WTC11 (cell line): ENCODE data around the gene NUP210. TPM values are rescaled to one million over a fixed set of nuclear protein-coding genes. Genes with fewer than 3 reads are reported as not detected.

Source experiments
- ATAC-seq: fragments of 200-7000 bp; cut with Tn5 transposase; 2 replicates; pipeline ENCODE4 v1.10.0; 2021; ENCODE audit warnings: mild to moderate bottlenecking, moderate library complexity
- CTCF ChIA-PET: fragments of 300-600 bp; sonication (Branson Sonifier 250); formaldehyde crosslinking; loops from one replicate; lab custom pipeline; 2021; ENCODE audit warnings: antibody characterized with exemption; lab: Charles Lee
- POLR2A ChIA-PET: fragments of 350-600 bp; sonication (Branson Sonifier 250); formaldehyde crosslinking; loops from one replicate; lab custom pipeline; 2021; ENCODE audit warnings: antibody characterized with exemption; lab: Charles Lee
- DNase-seq: peaks from one replicate; pipeline ENCODE4 v3.0.0; 2021; ENCODE audit warnings: low spot score
- H3K27ac Mint-ChIP-seq: 2 replicates; pipeline ENCODE4 v1.8.0; 2021; ENCODE audit warnings: mixed read lengths
- H3K27me3 Mint-ChIP-seq: 2 replicates; pipeline ENCODE4 v1.8.0; 2021; ENCODE audit warnings: low read depth, mild to moderate bottlenecking, moderate library complexity, mixed read lengths
- H3K36me3 Mint-ChIP-seq: 2 replicates; pipeline ENCODE4 v1.8.0; 2021; ENCODE audit warnings: mixed read lengths
- H3K4me1 Mint-ChIP-seq: 2 replicates; pipeline ENCODE4 v1.8.0; 2022; ENCODE audit warnings: mixed read lengths
- H3K4me3 Mint-ChIP-seq: 2 replicates; pipeline ENCODE4 v1.8.0; 2021; ENCODE audit warnings: mild to moderate bottlenecking, moderate library complexity, mixed read lengths
- H3K9me3 Mint-ChIP-seq: 2 replicates; pipeline ENCODE4 v1.8.0; 2021; ENCODE audit warnings: mixed read lengths
- ARID4B ChIP-seq: sonication (generic); formaldehyde crosslinking; IDR thresholded peaks from 2 replicates; pipeline ENCODE4 v1.8.0; 2023; ENCODE audit warnings: missing genetic modification reagents, mild to moderate bottlenecking, borderline replicate concordance
- ATF3 ChIP-seq: sonication (generic); formaldehyde crosslinking; conservative IDR thresholded peaks from 2 replicates; pipeline ENCODE4 v1.8.1; 2022; ENCODE audit warnings: mild to moderate bottlenecking, missing genetic modification reagents
- CTCF ChIP-seq: fragments of 200-600 bp; IDR thresholded peaks from 2 replicates; pipeline ENCODE4 v1.8.0; 2022; ENCODE audit warnings: antibody characterized with exemption
- E2F4 ChIP-seq: sonication (generic); formaldehyde crosslinking; IDR thresholded peaks from 2 replicates; pipeline ENCODE4 v1.8.1; 2022; ENCODE audit warnings: low read depth, mild to moderate bottlenecking, moderate library complexity, missing genetic modification reagents, borderline replicate concordance
- ETV6 ChIP-seq: sonication (generic); formaldehyde crosslinking; IDR thresholded peaks from 2 replicates; pipeline ENCODE4 v1.8.1; 2022; ENCODE audit warnings: mild to moderate bottlenecking, missing genetic modification reagents
- FOXJ3 ChIP-seq: sonication (generic); formaldehyde crosslinking; IDR thresholded peaks from 2 replicates; pipeline ENCODE4 v1.9.0; 2021; ENCODE audit warnings: missing genetic modification reagents, mild to moderate bottlenecking, borderline replicate concordance
- FOXP4 ChIP-seq: sonication (generic); formaldehyde crosslinking; IDR thresholded peaks from 2 replicates; pipeline ENCODE4 v1.8.0; 2022; ENCODE audit warnings: mild to moderate bottlenecking, missing genetic modification reagents
- IRF2 ChIP-seq: sonication (generic); formaldehyde crosslinking; IDR thresholded peaks from 2 replicates; pipeline ENCODE4 v1.8.0; 2022; ENCODE audit warnings: low read depth, missing genetic modification reagents, borderline replicate concordance
- JAZF1 ChIP-seq: fragments of 250-450 bp; sonication (Bioruptor Pico); IDR thresholded peaks from 2 replicates; pipeline ENCODE4 v1.9.0; 2021; ENCODE audit warnings: moderate library complexity, mild to moderate bottlenecking, inconsistent platforms
- MYBL2 ChIP-seq: sonication (generic); formaldehyde crosslinking; IDR thresholded peaks from 2 replicates; pipeline ENCODE4 v1.8.1; 2023; ENCODE audit warnings: mild to moderate bottlenecking, moderate library complexity, missing genetic modification reagents
- NFE2L1 ChIP-seq: sonication (generic); formaldehyde crosslinking; IDR thresholded peaks from 2 replicates; pipeline ENCODE4 v1.8.1; 2023; ENCODE audit warnings: missing genetic modification reagents
- NR3C1 ChIP-seq: sonication (generic); formaldehyde crosslinking; conservative IDR thresholded peaks from 2 replicates; pipeline ENCODE4 v1.8.1; 2023; ENCODE audit warnings: low read depth, mild to moderate bottlenecking, missing genetic modification reagents
- ZNF396 ChIP-seq: fragments of 250-450 bp; sonication (Bioruptor Pico); IDR thresholded peaks from 2 replicates; pipeline ENCODE4 v1.8.0; 2021; ENCODE audit warnings: mild to moderate bottlenecking, moderate library complexity, borderline replicate concordance
- ZNF423 ChIP-seq: fragments of 250-450 bp; sonication (Bioruptor Pico); IDR thresholded peaks from 2 replicates; pipeline ENCODE4 v2.1.2; 2022; ENCODE audit warnings: mild to moderate bottlenecking, moderate library complexity
- total RNA-seq: library from RNA; stranded (reverse); gene quantifications from 3 replicates; pipeline ENCODE4 v1.2.3, GENCODE V29; 2021
- TF ChIP-seq, protein P1 (sequence below): fragments of 250-450 bp; sonication (Bioruptor Pico); IDR thresholded peaks from 2 replicates; pipeline ENCODE4 v1.9.0; 2021; ENCODE audit warnings: mild to moderate bottlenecking, borderline replicate concordance
- TF ChIP-seq, protein P2 (sequence below): sonication (generic); formaldehyde crosslinking; conservative IDR thresholded peaks from 2 replicates; pipeline ENCODE4 v1.8.1; 2023; ENCODE audit warnings: mild to moderate bottlenecking, low read depth, missing genetic modification reagents, moderate library complexity
- TF ChIP-seq, protein P3 (sequence below): fragments of 250-450 bp; sonication (Bioruptor Pico); conservative IDR thresholded peaks from 2 replicates; pipeline ENCODE4 v1.9.0; 2021; ENCODE audit warnings: mild to moderate bottlenecking

The NUP210 gene
- total RNA-seq, 1 experiment from 2014 or later, result 59.2 TPM

GRCh38 chr3:13462822-13463221 lies 42.7 kb upstream of the NUP210 start:
- ChIA-PET CTCF (interaction anchor here (0.6 to 4.2 kb wide), 13 partner anchors 11 to 371 kb away, joined by 3 to 24 read pairs (median 6); partner anchors contain the start of genes HDAC11 and NUP210), POLR2A (interaction anchor here (1.6 kb wide), 1 partner anchor 17 kb away, joined by 5 read pairs; the partner anchor contains the start of gene HDAC11)
- Mint-ChIP-seq H3K9me3 (no peaks in the 10 kb centered on the region), H3K36me3 (no peaks in the 10 kb centered on the region), H3K27me3 (peaks cover 36% of the 10 kb centered on the region), H3K4me3 (no peak overlapping the region), H3K27ac (no peak overlapping the region), H3K4me1 (peaks cover 14% of the 10 kb centered on the region)
- ATAC-seq, result no peak
- DNase-seq, result no peak
- TF ChIP-seq ZNF423 (CRISPR knock-in tag) (no peak), NR3C1 (CRISPR knock-in tag) (no peak), FOXP4 (no peak), NFE2L1 (CRISPR knock-in tag) (no peak), MYBL2 (no peak), FOXJ3 (CRISPR knock-in tag) (no peak), E2F4 (CRISPR knock-in tag) (no peak), CTCF (no peak), IRF2 (CRISPR knock-in tag) (no peak), ARID4B (CRISPR knock-in tag) (no peak), ZNF396 (no peak), ETV6 (CRISPR knock-in tag) (no peak), JAZF1 (CRISPR knock-in tag) (no peak), ATF3 (CRISPR knock-in tag) (no peak)
- TF ChIP-seq, protein P1, sequence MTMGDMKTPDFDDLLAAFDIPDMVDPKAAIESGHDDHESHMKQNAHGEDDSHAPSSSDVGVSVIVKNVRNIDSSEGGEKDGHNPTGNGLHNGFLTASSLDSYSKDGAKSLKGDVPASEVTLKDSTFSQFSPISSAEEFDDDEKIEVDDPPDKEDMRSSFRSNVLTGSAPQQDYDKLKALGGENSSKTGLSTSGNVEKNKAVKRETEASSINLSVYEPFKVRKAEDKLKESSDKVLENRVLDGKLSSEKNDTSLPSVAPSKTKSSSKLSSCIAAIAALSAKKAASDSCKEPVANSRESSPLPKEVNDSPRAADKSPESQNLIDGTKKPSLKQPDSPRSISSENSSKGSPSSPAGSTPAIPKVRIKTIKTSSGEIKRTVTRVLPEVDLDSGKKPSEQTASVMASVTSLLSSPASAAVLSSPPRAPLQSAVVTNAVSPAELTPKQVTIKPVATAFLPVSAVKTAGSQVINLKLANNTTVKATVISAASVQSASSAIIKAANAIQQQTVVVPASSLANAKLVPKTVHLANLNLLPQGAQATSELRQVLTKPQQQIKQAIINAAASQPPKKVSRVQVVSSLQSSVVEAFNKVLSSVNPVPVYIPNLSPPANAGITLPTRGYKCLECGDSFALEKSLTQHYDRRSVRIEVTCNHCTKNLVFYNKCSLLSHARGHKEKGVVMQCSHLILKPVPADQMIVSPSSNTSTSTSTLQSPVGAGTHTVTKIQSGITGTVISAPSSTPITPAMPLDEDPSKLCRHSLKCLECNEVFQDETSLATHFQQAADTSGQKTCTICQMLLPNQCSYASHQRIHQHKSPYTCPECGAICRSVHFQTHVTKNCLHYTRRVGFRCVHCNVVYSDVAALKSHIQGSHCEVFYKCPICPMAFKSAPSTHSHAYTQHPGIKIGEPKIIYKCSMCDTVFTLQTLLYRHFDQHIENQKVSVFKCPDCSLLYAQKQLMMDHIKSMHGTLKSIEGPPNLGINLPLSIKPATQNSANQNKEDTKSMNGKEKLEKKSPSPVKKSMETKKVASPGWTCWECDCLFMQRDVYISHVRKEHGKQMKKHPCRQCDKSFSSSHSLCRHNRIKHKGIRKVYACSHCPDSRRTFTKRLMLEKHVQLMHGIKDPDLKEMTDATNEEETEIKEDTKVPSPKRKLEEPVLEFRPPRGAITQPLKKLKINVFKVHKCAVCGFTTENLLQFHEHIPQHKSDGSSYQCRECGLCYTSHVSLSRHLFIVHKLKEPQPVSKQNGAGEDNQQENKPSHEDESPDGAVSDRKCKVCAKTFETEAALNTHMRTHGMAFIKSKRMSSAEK (CRISPR knock-in tag), result no peak
- TF ChIP-seq, protein P2, sequence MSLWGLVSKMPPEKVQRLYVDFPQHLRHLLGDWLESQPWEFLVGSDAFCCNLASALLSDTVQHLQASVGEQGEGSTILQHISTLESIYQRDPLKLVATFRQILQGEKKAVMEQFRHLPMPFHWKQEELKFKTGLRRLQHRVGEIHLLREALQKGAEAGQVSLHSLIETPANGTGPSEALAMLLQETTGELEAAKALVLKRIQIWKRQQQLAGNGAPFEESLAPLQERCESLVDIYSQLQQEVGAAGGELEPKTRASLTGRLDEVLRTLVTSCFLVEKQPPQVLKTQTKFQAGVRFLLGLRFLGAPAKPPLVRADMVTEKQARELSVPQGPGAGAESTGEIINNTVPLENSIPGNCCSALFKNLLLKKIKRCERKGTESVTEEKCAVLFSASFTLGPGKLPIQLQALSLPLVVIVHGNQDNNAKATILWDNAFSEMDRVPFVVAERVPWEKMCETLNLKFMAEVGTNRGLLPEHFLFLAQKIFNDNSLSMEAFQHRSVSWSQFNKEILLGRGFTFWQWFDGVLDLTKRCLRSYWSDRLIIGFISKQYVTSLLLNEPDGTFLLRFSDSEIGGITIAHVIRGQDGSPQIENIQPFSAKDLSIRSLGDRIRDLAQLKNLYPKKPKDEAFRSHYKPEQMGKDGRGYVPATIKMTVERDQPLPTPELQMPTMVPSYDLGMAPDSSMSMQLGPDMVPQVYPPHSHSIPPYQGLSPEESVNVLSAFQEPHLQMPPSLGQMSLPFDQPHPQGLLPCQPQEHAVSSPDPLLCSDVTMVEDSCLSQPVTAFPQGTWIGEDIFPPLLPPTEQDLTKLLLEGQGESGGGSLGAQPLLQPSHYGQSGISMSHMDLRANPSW (CRISPR knock-in tag), result no peak
- TF ChIP-seq, protein P3, sequence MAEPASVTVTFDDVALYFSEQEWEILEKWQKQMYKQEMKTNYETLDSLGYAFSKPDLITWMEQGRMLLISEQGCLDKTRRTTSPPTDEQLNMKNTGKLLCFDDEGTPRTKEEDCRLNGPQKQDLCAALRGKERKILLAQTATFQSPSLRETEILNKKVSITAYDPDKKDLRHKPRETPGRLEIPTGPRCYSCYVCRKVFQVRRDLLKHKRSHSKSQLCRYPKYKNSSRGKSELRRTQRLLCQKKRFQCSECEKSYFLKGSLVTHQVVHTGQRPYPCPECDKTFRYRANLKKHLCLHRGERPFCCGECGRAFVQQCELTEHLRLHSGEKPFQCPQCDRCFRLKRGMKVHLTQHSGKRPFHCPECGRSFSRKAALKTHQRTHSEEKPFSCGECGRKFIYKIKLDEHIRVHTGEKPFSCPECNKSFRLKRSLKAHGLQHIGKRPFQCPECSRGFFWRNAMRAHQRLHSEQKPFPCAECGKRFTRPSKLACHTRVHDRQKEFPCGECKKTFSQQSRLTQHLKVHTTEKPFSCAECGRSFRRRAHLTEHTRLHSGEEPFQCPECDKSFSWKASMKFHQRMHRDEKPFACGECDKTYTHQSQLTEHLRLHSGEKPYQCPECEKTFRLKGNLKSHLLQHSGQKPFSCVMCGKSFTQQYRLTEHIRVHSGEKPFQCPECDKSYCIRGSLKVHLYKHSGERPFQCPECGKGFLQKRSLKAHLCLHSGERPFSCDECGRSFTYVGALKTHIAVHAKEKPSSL (CRISPR knock-in tag), result no peak
